NAMALWA (cell line): ENCODE results near the gene CAPZA1.
A peak's percentile ranks its signal among the peaks of the same experiment; 100 is the strongest.

Experiments used
- DNase-seq: peaks from one replicate; pipeline ENCODE4 v3.0.0-alpha.2; 2015; ENCODE audit warnings: low spot score

CAPZA1 gene

GRCh38 chr1:112701227-112702066 lies 81.8 kb downstream of the CAPZA1 start:
- no peak for DNase-seq

DNA sequence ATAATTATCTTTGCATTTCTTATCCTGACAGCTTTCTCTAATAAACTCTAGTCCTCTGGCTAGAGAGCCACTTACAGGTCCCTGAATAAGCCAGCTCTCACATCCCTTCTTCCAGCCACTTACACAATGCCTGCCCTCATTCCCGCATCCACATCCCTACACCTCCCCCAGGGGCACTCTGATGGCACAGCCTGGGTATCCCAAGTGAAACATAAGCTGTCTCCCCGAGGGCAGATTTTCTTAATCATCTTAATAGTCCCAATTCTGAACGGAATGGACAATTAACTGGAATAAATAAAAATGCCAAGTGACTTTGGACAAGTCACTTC lies 82.4 kb downstream of the CAPZA1 start:
- no peak for DNase-seq

- no peak for DNase-seq
Observed at GRCh38 chr1:112702420-112703261, 83.0 kb downstream of the CAPZA1 start.

DNA sequence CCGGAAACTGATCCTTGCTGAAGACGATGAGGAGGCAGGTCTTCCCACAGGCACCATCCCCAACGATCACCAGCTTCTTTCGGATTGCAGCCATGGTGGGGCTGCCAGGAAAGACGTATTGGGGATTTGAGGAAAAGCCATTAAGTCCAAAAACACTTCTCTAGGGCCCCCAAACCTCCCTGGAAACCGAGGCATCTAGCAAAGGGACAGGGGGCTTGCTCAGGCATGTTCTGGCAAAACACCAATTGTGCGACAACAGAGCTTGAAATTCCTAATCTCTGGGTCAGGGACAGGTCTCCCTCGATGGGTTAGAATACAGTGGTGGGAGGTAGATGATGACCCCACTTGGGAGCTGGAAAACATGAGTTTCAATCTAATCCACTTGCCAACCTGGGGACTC lies 84.1 kb downstream of the CAPZA1 start:
- no peak for DNase-seq

- DNase-seq: no peak
Observed at GRCh38 chr1:112704391-112704933, 84.8 kb downstream of the CAPZA1 start.

- DNase-seq: peak; percentile 77
Observed at GRCh38 chr1:112704934-112705627, 85.4 kb downstream of the CAPZA1 start.

- DNase-seq: peak; percentile 76
Observed at GRCh38 chr1:112706505-112707220, 87.0 kb downstream of the CAPZA1 start, which contains the start of gene RHOC. TSS of gene RHOC (minus strand) at chr1:112707127. CDS start at chr1:112703799, 3,328 bp downstream.

DNA sequence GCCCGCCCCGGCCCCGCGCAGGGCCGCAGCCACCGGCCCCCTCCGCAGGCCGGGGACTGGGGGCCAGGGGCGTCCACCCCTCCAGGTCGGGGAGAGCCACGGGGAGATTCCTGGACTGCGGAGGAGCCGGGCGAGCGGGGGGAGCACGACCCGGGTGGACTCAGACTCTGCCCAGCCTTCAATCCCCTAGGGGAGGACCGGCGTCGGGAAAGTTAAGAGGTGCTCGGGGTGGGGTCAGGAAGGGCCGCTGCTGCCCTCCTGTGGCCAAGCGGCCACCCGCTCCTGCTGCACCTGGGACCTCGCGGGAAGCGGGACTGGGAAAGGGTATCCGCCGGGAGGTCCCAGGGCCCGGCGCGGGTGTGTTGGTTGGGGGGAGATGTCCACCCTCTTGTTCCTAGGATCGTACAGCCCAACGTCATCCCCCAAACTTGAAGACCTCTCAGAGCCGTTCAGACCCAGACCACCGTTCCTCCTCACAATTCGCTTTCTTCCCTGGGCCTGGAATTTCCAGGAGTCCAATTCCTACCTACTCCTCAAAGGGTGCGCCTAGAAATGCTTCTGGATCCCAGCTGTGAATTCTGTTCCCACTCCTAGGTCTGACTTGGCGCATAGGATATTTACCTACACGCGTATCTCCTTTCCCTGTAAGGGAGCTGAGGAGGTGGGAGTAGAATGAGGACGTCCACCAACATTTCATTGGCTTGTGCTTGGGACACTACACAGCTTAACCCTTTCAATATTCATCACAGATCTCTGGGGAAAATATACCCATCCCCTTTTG lies 87.8 kb downstream of the CAPZA1 start:
- peak; percentile 75 for DNase-seq

DNA sequence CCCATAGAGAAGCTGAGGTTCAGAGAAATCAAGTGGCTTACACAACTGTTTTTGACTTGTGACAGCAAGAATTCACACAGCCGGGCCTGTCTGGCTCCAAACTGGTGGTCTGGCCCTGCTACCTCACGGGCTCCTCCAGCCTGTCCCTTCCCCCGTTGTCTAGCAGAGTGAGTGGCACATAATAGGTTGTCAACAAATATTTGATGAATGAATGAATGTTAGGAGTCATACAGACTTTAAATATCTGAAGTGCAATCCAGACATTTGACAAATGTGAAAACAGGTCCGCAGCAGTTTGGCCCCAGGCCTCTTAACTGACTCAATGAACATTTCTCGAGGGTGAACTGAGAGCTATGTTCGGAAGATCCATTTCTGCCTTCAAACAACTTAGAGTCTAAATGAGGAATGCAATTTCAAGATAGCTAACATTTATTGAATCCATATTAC lies 88.4 kb downstream of the CAPZA1 start:
- DNase-seq: no peak

DNA sequence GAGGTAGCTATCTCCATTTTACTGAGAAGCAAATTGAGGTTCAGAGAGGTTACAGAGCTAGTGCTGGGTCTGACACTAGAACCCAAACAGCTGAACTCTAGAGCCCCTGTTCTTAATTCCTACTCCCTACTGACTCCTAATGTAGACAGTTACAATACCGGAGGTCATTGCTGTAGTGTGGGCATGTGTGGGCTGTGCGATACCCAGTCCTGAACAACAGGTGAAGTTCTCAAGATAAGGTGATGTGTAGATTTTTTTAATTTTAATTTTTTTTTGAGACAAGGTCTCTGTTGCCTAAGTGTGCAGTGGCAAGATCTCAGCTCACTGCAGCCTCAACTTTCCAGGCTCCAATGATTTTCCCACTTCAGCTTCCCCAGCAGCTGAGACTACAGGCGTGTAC lies 88.9 kb downstream of the CAPZA1 start:
- no peak for DNase-seq

- DNase-seq: no peak
Observed at GRCh38 chr1:112710159-112710558, 90.5 kb downstream of the CAPZA1 start.

DNA sequence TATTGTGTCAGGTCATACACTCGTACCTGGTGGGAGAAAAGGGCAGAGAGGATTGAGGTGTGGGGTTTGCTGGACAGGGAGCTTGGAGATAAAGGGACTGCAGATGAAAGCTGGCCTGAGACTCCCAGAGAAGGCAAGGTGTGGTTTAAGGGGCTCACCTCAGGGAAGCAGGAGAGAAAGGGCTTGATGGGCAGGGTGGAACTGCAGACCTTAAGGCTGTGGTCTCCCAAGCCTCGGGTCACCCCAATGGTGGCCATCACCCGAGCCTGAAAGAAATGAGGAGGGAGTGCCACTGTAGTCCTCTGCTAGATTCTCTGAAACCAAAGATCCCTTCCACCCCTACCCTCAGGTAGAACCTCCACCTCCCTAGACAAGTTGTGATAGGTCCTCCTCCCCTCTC lies 91.0 kb downstream of the CAPZA1 start:
- no peak for DNase-seq

- no peak for DNase-seq
Observed at GRCh38 chr1:112711041-112711440, 91.4 kb downstream of the CAPZA1 start.

DNA sequence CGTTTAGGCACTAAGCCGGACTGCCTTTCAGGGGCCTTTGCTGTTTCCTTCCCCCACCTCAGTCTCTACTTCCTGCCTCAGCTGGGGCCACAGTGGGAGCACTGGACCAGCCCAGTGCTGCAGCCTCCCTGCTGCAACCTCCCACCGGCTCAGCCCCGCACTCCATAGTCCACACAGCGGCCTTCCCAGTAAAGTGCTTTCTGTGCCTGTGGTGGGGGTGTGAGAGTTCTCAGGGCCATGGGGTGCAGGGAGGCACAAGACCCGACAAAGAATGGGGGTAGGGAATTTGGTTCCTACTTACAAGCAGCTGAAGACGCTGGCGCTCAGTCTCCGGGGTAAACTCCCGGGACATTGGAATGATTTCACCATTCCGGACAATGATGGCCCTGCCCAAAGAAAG lies 92.0 kb downstream of the CAPZA1 start:
- no peak for DNase-seq

DNA sequence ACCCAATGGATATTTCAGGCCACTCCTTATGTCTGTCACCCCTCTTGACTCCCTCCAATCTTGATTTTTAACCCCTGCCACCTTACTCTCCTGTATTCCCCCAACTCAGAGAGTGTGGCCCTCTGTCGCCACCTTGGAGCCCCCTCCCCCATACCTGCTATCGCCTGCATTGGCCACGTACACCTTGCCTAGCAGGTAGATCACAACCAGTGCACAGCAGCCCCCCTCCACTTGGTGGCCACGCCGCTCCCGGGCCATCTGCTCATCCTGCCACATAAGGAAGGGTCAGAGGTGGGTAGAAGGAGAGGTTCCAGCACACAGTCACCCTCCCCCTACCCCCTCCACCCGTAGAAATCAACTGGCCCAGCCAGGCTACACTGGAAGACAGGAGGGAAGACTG lies 92.6 kb downstream of the CAPZA1 start:
- DNase-seq: no peak

- no peak for DNase-seq
Observed at GRCh38 chr1:112712701-112713128, 93.1 kb downstream of the CAPZA1 start.

- DNase-seq: peak; percentile 79
Observed at GRCh38 chr1:112713466-112714312, 94.1 kb downstream of the CAPZA1 start.

GRCh38 chr1:112714313-112715263 lies 95.0 kb downstream of the CAPZA1 start:
- DNase-seq: no peak
